GM12878 (cell line): Measurements from ENCODE around the gene BNC2.

Experiments
- CREM ChIP-seq: IDR thresholded peaks from 2 replicates; pipeline ENCODE4 v1.6.1; 2014; ENCODE audit warnings: antibody characterized with exemption, low read depth
- RAD51 ChIP-seq: fragments of 450-650 bp; IDR thresholded peaks from 2 replicates; pipeline ENCODE4 v1.6.1; 2016; ENCODE audit warnings: moderate library complexity, mild to moderate bottlenecking, inconsistent platforms
- TAF1 ChIP-seq: IDR thresholded peaks from 2 replicates; pipeline ENCODE4 v1.6.1; 2011; ENCODE audit warnings: mild to moderate bottlenecking, low read depth, low read length, borderline replicate concordance
- TF ChIP-seq, protein P1 (sequence below): IDR thresholded peaks from 2 replicates; pipeline ENCODE4 v1.6.1; 2012; ENCODE audit warnings: low read depth, low read length, improper control_type of control experiment

GRCh38 chr9:16637218-16637617, 233.3 kb downstream of the BNC2 start:
- TF ChIP-seq CREM = no peak
- TF ChIP-seq, protein P1, sequence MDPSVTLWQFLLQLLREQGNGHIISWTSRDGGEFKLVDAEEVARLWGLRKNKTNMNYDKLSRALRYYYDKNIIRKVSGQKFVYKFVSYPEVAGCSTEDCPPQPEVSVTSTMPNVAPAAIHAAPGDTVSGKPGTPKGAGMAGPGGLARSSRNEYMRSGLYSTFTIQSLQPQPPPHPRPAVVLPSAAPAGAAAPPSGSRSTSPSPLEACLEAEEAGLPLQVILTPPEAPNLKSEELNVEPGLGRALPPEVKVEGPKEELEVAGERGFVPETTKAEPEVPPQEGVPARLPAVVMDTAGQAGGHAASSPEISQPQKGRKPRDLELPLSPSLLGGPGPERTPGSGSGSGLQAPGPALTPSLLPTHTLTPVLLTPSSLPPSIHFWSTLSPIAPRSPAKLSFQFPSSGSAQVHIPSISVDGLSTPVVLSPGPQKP = no peak
- no peak for TF ChIP-seq TAF1
- no peak for TF ChIP-seq RAD51
